HCT116 (cell line): ENCODE measurements around the gene AKAP11. TPM values are rescaled to one million over a fixed set of nuclear protein-coding genes. Genes with fewer than 3 reads are reported as not detected.

ENCODE experiments used
- ATAC-seq: fragments of 200-7000 bp; cut with Tn5 transposase; 2 replicates; pipeline ENCODE4 v1.9.1; 2020; ENCODE audit warnings: mild to moderate bottlenecking, moderate library complexity
- BruUV-seq: library from RNA; stranded (reverse); fragments of 400-500 nt; replicated peaks from 2 replicates; lab custom pipeline; 2021; lab: Mats Ljungman, UMichigan
- CTCF ChIA-PET: fragments of 300-600 bp; sonication (Branson Sonifier 250); formaldehyde crosslinking; loops from one replicate; lab custom pipeline; 2021; ENCODE audit warnings: antibody characterized with exemption; lab: Charles Lee
- POLR2A ChIA-PET: fragments of 300-600, 350-600 bp; sonication (Branson Sonifier 250); formaldehyde crosslinking; loops from one replicate; lab custom pipeline; 2021; ENCODE audit warnings: antibody characterized with exemption; lab: Charles Lee
- RAD21 ChIA-PET, 2 experiments: fragments of 300-600 bp; sonication (Branson Sonifier 250); formaldehyde crosslinking; loops; one replicate each; lab custom pipeline; 2023; ENCODE audit warnings: low total read pairs in 2 of 2; ENCODE audit not compliant: uncharacterized antibody in 2 of 2, unreplicated experiment in 2 of 2, low non-redundant PET in 1 of 2; lab: Charles Lee
- DNase-seq: peaks from one replicate; pipeline ENCODE4 v3.0.0-alpha.2; 2010; ENCODE audit warnings: low read depth, low spot score
- H2AFZ ChIP-seq: fragments of 200-600 bp; shearing (Covaris generic), sonication (generic); 2 replicates; pipeline ENCODE4 v1.6.1; 2017; ENCODE audit warnings: low read depth, mixed run types, mixed read lengths, antibody characterized with exemption, low read length; ENCODE audit not compliant: poor library complexity, severe bottlenecking
- H3K27ac ChIP-seq: 2 replicates; pipeline ENCODE4 v1.5.1; 2012; ENCODE audit warnings: low read depth, low read length
- H3K27me3 ChIP-seq: fragments of 200-600 bp; sonication (generic); 2 replicates; pipeline ENCODE4 v1.6.1; 2016; ENCODE audit warnings: mixed run types, low read length, mixed read lengths; ENCODE audit not compliant: insufficient read depth
- H3K36me3 ChIP-seq, 2 experiments: fragments of 200-500 bp in 1 of 2; fragments of 200-600 bp in 1 of 2; sonication (Bioruptor generic) in 1 of 2; sonication (generic) in 1 of 2; 2 replicates each; pipeline versions ENCODE4 v1.5.1 to v1.6.1; 2014 to 2016; ENCODE audit warnings: low read length in 2 of 2, inconsistent platforms in 1 of 2, mixed read lengths in 1 of 2, mixed run types in 1 of 2; ENCODE audit not compliant: insufficient read depth in 2 of 2, control insufficient read depth in 1 of 2
- H3K4me1 ChIP-seq, 2 experiments: fragments of 200-600 bp in 1 of 2; sonication (generic) in 1 of 2; 2 replicates each; pipeline versions ENCODE4 v1.5.1 to v1.6.1; 2012 to 2017; ENCODE audit warnings: low read length in 2 of 2, inconsistent platforms in 1 of 2, mild to moderate bottlenecking in 1 of 2, mixed read lengths in 1 of 2, mixed run types in 1 of 2, moderate library complexity in 1 of 2; ENCODE audit not compliant: insufficient read depth in 2 of 2, control insufficient read depth in 1 of 2
- H3K4me2 ChIP-seq: fragments of 200-600 bp; sonication (generic); 2 replicates; pipeline ENCODE4 v1.6.1; 2017; ENCODE audit warnings: mixed run types, low read length, mixed read lengths
- H3K4me3 ChIP-seq, 2 experiments: fragments of 200-600 bp in 1 of 2; sonication (generic) in 1 of 2; replicated peaks in 1 of 2; 2 replicates each; pipeline ENCODE4 v1.5.1; 2011 to 2016; ENCODE audit warnings: low read length in 2 of 2, control low read depth in 1 of 2, low read depth in 1 of 2, mild to moderate bottlenecking in 1 of 2, mixed read lengths in 1 of 2, mixed run types in 1 of 2
- H3K79me2 ChIP-seq: fragments of 200-600 bp; sonication (generic); 2 replicates; pipeline ENCODE4 v1.6.1; 2017; ENCODE audit warnings: mild to moderate bottlenecking, mixed run types, low read length, moderate library complexity, mixed read lengths; ENCODE audit not compliant: insufficient read depth
- H3K9ac ChIP-seq: fragments of 200-600 bp; sonication (generic); 2 replicates; pipeline ENCODE4 v1.6.1; 2016; ENCODE audit warnings: low read length, mixed read lengths
- H3K9me2 ChIP-seq: fragments of 200-600 bp; sonication (generic), shearing (Covaris generic); 2 replicates; pipeline ENCODE4 v1.6.1; 2017; ENCODE audit warnings: mixed run types, mild to moderate bottlenecking, moderate library complexity; ENCODE audit not compliant: insufficient read depth
- H3K9me3 ChIP-seq, 2 experiments: fragments of 200-500 bp in 1 of 2; fragments of 200-600 bp in 1 of 2; sonication (Bioruptor generic) in 1 of 2; sonication (generic) in 1 of 2; 2 replicates each; pipeline ENCODE4 v1.6.1; 2014 to 2017; ENCODE audit warnings: low read length in 2 of 2, mixed read lengths in 2 of 2, inconsistent platforms in 1 of 2, low read depth in 1 of 2, mild to moderate bottlenecking in 1 of 2, mixed run types in 1 of 2, moderate library complexity in 1 of 2; ENCODE audit not compliant: control insufficient read depth in 1 of 2, insufficient read depth in 1 of 2
- H4K20me1 ChIP-seq: fragments of 200-600 bp; sonication (generic), shearing (Covaris generic); 2 replicates; pipeline ENCODE4 v1.6.1; 2017; ENCODE audit warnings: mixed run types, mild to moderate bottlenecking, moderate library complexity; ENCODE audit not compliant: insufficient read depth
- CBX3 ChIP-seq: IDR thresholded peaks from 2 replicates; pipeline ENCODE4 v1.6.1; 2012; ENCODE audit warnings: low read depth
- CEBPB ChIP-seq: IDR thresholded peaks from 2 replicates; pipeline ENCODE4 v1.6.1; 2012; ENCODE audit warnings: low read depth
- CTCF ChIP-seq, 3 experiments: fragments of 200-600 bp in 1 of 3; sonication (generic) in 1 of 3; IDR thresholded peaks in 2 of 3; conservative IDR thresholded peaks in 1 of 3; 2 replicates each; pipeline ENCODE4 v1.5.1; 2012 to 2017; ENCODE audit warnings: low read depth in 2 of 3, low read length in 2 of 3, antibody characterized with exemption in 1 of 3, borderline replicate concordance in 1 of 3, control low read depth in 1 of 3, mild to moderate bottlenecking in 1 of 3, mixed read lengths in 1 of 3, mixed run types in 1 of 3, moderate library complexity in 1 of 3; ENCODE audit not compliant: insufficient read depth in 1 of 3
- EGR1 ChIP-seq: IDR thresholded peaks from 2 replicates; pipeline ENCODE4 v1.6.1; 2012; ENCODE audit warnings: low read depth
- ELF1 ChIP-seq: IDR thresholded peaks from 2 replicates; pipeline ENCODE4 v1.6.1; 2012; ENCODE audit warnings: low read depth, borderline replicate concordance
- EZH2 ChIP-seq: fragments of 200-600 bp; sonication (generic); IDR thresholded peaks from 2 replicates; pipeline ENCODE4 v1.6.1; 2017; ENCODE audit warnings: antibody characterized with exemption, mixed run types
- EZH2phosphoT487 ChIP-seq: fragments of 200-600 bp; IDR thresholded peaks from 2 replicates; pipeline ENCODE4 v1.6.1; 2018; ENCODE audit warnings: antibody characterized with exemption, borderline replicate concordance
- FOSL1 ChIP-seq: IDR thresholded peaks from 2 replicates; pipeline ENCODE4 v1.6.1; 2012; ENCODE audit warnings: low read depth
- JUND ChIP-seq: IDR thresholded peaks from 2 replicates; pipeline ENCODE4 v1.6.1; 2012
- POLR2A ChIP-seq: IDR thresholded peaks from 2 replicates; pipeline ENCODE4 v1.7.0; 2011; ENCODE audit warnings: borderline replicate concordance; ENCODE audit not compliant: insufficient read depth, insufficient read length; ENCODE audit errors: extremely low read depth
- RAD21 ChIP-seq: IDR thresholded peaks from 2 replicates; pipeline ENCODE4 v1.6.1; 2012; ENCODE audit warnings: low read depth, mild to moderate bottlenecking
- REST ChIP-seq: IDR thresholded peaks from 2 replicates; pipeline ENCODE4 v1.6.1; 2012; ENCODE audit warnings: low read depth
- SIN3A ChIP-seq: IDR thresholded peaks from 2 replicates; pipeline ENCODE4 v1.6.1; 2012; ENCODE audit warnings: low read depth
- SP1 ChIP-seq: IDR thresholded peaks from 2 replicates; pipeline ENCODE4 v1.6.1; 2012; ENCODE audit warnings: low read depth
- TCF7L2 ChIP-seq: IDR thresholded peaks from 2 replicates; pipeline ENCODE4 v1.7.0; 2011; ENCODE audit warnings: borderline replicate concordance, inconsistent platforms; ENCODE audit not compliant: insufficient read depth, insufficient read length; ENCODE audit errors: extremely low read depth
- YY1 ChIP-seq: IDR thresholded peaks from 2 replicates; pipeline ENCODE4 v1.6.1; 2011; ENCODE audit warnings: low read length, low read depth, moderate library complexity, mild to moderate bottlenecking; ENCODE audit not compliant: insufficient replicate concordance; ENCODE audit errors: extremely low read depth
- ZBTB33 ChIP-seq: IDR thresholded peaks from 2 replicates; pipeline ENCODE4 v1.6.1; 2011; ENCODE audit warnings: mild to moderate bottlenecking, low read length, moderate library complexity; ENCODE audit not compliant: insufficient replicate concordance; ENCODE audit errors: extremely low read depth
- ZFX ChIP-seq: fragments of 450-650 bp; IDR thresholded peaks from 2 replicates; pipeline ENCODE4 v1.6.1; 2017
- intact Hi-C: fragments of 100-400 bp; cut with micrococcal nuclease; formaldehyde crosslinking; loops from 2 replicates; pipeline ENCODE4 v1.10.0; 2022
- total RNA-seq: library from RNA; stranded (reverse); gene quantifications from one replicate; pipeline ENCODE4 v1.2.1, GENCODE V29; 2021; ENCODE audit not compliant: unreplicated experiment

The AKAP11 gene
- total RNA-seq, 1 experiment from 2014 or later, result 21.7 TPM

- CTCF ChIA-PET, result no interaction called here
- peaks cover 34% of the 10 kb centered on the region; the same call in 1 of the 2 replicates for H3K79me2 ChIP-seq
These were observed 12.1 kb downstream of the AKAP11 start for GRCh38 chr13:42284068-42284467.

More at GRCh38 chr13:42284068-42284467, 12.1 kb downstream of the AKAP11 start:
- no peak overlapping the region for H3K4me2 ChIP-seq
- H4K20me1 ChIP-seq, result no peaks in the 10 kb centered on the region
- no peaks in the 10 kb centered on the region for H3K9me3 ChIP-seq
- no peak overlapping the region for H3K27ac ChIP-seq
- intact Hi-C loops, result no loop called here
- BruUV-seq, result no TSS peak
- H3K4me1 ChIP-seq, result no peaks in the 10 kb centered on the region
- ATAC-seq (no peak), DNase-seq (no peak)
- ChIA-PET RAD21 (no interaction called here), POLR2A (no interaction called here)
- no peak for TF ChIP-seq ZBTB33
- no peak for TF ChIP-seq YY1
- no peak for TF ChIP-seq TCF7L2
- no peak for TF ChIP-seq RAD21
- TF ChIP-seq SIN3A, result no peak
- no peak for TF ChIP-seq JUND
- TF ChIP-seq SP1, result no peak
- no peak for TF ChIP-seq POLR2A
- TF ChIP-seq EZH2, result no peak
- TF ChIP-seq EZH2phosphoT487, result no peak
- TF ChIP-seq REST, result no peak
- TF ChIP-seq FOSL1, result no peak
- TF ChIP-seq EGR1, result no peak
- no peak for TF ChIP-seq CBX3
- TF ChIP-seq CEBPB, result no peak
- TF ChIP-seq ELF1, result no peak
- TF ChIP-seq ZFX, result no peak
- TF ChIP-seq CTCF (IDR thresholded peaks at IDR 0.05 in 2 of 3, conservative IDR thresholded peaks at IDR 0.05 in 1 of 3; ENCODE audit: borderline replicate concordance in 1 of 3, insufficient read depth in 1 of 3, low read depth in 2 of 3, low read length in 2 of 3), result no peak
- H3K4me3 ChIP-seq, result no peak overlapping the region
- H3K9ac ChIP-seq, result no peak overlapping the region
- no peak overlapping the region for H2AFZ ChIP-seq
- peaks cover 5% of the 10 kb centered on the region in 2 experiments; a peak in 2 of 4 replicates for H3K36me3 ChIP-seq
- no peaks in the 10 kb centered on the region for H3K27me3 ChIP-seq
- no peaks in the 10 kb centered on the region for H3K9me2 ChIP-seq
